GM19463 (cell line): ENCODE results near the gene MYO1E.
"Not testable (repeated sequence)": the region's sequence is repeated elsewhere in the genome, so short reads cannot be mapped to it uniquely, and the experiment has no call there.

Experiments used
- ATAC-seq: cut with Tn5 transposase; IDR thresholded peaks from one replicate; pipeline ENCODE4 v1.9.1; 2021; ENCODE audit warnings: mild to moderate bottlenecking, moderate library complexity; ENCODE audit not compliant: unreplicated experiment

Gene MYO1E

DNA sequence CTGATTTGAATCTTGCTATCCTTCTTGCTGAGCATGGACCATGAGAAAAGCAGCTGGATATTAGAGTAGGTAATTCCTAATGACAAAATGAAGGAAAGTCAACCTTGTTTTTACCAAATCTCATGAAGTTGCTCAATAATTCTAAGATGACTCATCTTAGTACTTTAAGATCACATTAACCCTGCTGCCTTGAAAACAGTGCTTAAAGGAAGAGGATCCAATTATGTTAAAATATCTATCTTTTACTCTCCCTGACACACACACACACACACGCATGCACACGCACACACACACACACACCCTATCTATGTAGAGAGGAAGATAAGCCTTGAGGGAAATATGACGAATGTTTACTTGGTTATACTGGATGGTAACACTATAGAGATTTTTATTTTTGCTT, 16.0 kb upstream of the MYO1E start:
- no peak for ATAC-seq

DNA sequence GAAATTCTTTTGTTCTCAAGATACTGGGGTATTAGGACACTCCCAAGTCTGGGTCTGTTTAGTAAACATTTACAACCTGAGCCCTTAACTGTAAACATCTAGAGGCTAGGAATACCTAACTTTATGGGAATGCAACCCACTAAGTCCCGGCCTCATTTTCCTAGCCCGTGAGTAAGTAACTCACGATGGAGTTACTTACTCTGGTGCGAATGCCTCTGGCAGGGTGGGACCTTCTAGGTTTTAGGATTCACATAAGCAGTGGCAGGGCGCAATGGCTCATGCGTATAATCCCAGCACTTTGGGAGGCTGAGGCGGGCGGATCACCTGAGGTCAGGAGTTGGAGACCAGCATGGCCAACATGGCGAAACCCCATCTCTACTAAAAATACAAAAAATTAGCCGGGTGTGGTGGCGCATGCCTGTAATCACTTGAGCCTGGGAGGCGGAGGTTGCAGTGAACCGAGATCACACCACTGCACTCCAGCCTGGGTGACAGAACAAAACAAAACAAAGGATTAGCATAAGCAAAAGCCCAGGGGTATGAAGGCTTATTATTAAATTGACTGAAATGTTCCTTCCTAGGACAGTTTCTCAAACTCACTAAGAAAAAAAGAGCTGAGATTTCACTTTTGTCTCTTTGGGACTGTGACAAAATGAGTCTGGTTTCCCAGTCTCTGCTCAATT, 14.7 kb upstream of the MYO1E start:
- ATAC-seq, result not testable (repeated sequence)

GRCh38 chr15:59385171-59385570, 12.5 kb upstream of the MYO1E start:
- ATAC-seq, result no peak

GRCh38 chr15:59384507-59384906, 11.8 kb upstream of the MYO1E start:
- ATAC-seq, result no peak

GRCh38 chr15:59380902-59381610, 8.4 kb upstream of the MYO1E start:
- no peak for ATAC-seq

DNA sequence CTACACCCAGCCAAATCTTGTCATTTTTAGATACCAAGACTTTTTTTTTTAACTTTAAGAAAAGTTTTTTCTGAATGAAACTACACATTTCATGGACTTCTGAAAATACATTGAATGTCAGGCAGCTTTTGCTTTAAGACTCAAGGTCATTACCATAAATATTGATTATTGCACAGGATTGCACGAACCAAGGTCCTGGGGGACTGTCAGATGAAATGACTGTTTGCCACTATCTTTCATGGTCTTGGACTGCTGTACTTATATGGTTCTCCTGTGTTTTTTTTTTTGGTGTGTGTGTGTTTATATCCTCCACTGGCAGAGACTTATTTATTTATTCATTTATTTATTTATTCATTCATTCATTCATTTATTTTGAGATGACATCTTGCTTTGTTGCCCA, 6.9 kb upstream of the MYO1E start:
- no peak for ATAC-seq

DNA sequence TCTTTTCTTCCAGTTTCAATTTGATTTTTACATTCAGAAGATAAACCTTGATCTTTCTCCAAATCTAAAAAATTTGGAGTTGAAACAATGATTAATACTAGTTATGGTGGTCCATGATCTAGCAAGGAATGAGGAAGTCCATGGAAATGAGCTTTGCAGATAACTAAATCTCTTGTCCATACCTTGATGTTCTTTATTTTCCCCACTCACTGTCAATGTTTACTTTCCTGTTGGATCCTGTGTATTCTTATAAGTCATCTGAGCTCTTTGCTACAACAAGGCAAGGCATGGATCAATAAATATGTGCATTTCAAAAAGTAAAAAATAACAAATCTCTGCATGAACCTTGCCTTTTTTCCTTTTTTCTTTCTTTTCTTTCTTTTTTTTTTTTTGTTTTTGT, 6.2 kb upstream of the MYO1E start:
- ATAC-seq, result no peak

DNA sequence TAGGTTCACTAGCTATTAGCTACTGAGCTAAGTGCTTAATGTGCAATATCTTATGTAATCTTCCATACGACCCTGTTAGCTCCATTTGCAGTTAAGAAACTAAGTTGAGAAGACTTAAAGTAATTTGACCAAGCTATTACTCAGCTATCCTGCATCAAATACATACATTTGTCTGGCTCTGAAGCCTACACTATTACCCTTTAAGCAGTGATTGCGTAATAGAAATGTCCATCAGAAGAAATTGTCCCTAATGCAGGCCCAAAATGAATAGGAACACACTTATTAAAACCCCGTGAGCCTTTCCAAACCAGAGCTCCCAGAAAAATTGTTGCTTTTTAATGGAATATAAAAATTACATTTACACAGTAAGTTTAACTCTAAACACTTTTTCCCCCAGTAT, 5.3 kb upstream of the MYO1E start:
- no peak for ATAC-seq

GRCh38 chr15:59376733-59377132, 4.1 kb upstream of the MYO1E start:
- ATAC-seq, result no peak

DNA sequence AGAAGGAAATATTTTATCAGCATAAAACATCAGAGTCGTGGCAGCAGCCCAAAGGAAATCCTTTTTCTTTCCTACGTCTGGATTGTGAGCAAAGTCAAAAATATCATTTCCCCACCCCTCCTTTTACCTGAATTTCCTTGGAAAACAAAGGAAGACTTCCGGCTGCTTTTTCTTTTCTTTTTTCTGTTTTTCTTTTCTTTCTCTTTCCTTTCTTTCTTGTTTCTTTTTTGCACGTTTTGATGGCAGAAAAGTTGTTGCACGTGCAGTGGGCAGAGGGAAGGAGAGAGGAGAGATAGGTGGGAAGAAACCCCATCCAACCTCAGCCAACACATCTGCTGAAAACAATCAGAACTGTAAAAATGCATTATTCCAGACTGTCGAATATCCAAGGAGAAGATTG, 544 bp upstream of the MYO1E start:
- no peak for ATAC-seq

GRCh38 chr15:59371458-59372351, 966 bp downstream of the MYO1E start:
- ATAC-seq, result peak; percentile 25

DNA sequence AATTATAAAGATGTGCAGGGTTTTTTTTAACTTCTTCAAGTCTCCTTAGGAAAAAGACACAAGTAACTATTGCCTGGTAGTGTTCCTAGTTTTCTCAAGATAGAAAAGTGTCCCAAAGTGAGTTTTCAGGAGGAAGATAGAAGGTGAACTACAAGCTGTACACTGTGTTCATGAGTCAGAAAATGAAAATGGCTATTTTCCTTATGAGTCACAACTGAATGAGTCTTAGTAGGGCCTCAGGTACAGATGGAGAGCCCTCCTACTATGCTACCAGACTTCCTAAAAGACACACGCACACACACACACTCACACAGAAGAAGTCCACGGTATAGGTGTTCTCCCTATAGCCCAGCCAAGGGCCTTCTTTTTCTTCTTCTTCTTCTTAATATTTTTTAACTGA, 3.1 kb downstream of the MYO1E start:
- ATAC-seq, result no peak

GRCh38 chr15:59367022-59367451, 5.6 kb downstream of the MYO1E start:
- no peak for ATAC-seq

GRCh38 chr15:59366333-59367021, 6.2 kb downstream of the MYO1E start:
- no peak for ATAC-seq

DNA sequence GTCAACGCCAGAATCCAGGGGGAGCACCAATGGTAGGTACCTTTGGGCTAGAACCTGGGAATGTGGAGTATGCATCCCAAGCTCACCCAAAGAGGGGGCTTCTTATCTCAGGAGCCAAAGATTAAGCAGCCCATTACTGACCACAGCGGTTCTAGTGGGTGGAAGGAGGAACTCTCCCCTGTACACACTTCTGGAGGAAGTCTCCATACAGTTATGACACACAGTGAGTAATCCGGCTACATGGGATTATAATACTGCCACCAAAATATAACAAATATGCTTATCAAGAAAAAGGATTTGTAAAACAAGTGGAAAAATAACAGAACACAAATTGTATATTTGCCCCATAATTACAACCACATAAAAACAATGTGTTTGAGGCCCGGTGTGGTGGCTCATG, 8.4 kb downstream of the MYO1E start:
- ATAC-seq, result no peak

GRCh38 chr15:59362331-59362730, 10.3 kb downstream of the MYO1E start:
- ATAC-seq, result no peak

DNA sequence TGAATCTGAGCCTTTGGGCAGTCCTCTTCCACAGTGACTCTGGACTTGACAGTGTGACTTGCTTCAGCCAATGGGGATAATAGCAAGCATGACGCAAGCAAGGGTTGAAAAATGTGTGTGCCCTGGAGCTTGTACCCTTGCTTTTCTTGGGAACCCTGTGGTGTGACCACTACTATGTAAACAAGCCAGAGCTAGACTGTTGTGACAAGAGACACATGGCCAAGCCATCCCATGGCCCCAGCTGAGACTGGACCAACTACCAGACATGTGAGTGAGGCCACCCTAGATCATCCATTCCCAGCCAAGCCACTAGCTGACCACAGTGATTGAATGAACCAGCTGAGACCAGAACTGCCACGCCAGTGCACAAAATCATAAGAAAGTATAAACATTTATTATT, 11.8 kb downstream of the MYO1E start:
- ATAC-seq, result no peak

- ATAC-seq, result no peak
Observed at GRCh38 chr15:59360305-59360704, 12.4 kb downstream of the MYO1E start.

DNA sequence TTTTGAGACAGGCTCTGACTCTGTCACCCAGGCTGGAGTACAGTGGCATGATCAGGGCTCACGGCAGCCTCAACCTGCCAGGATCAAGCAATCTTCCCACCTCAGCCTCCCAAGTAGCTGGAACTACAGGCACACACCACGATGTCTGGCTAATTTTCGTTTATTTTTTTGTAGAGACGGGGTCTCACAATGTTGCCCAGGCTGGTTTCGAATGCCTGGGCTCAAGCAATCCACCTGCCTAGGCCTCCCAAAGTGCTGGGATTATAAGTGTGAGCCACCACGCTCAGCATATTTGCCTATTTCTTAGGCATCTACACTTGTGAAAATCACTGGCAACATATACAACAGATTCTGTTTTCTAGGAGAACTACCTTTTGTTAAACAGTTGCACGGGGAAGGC, 16.9 kb downstream of the MYO1E start:
- no peak for ATAC-seq

DNA sequence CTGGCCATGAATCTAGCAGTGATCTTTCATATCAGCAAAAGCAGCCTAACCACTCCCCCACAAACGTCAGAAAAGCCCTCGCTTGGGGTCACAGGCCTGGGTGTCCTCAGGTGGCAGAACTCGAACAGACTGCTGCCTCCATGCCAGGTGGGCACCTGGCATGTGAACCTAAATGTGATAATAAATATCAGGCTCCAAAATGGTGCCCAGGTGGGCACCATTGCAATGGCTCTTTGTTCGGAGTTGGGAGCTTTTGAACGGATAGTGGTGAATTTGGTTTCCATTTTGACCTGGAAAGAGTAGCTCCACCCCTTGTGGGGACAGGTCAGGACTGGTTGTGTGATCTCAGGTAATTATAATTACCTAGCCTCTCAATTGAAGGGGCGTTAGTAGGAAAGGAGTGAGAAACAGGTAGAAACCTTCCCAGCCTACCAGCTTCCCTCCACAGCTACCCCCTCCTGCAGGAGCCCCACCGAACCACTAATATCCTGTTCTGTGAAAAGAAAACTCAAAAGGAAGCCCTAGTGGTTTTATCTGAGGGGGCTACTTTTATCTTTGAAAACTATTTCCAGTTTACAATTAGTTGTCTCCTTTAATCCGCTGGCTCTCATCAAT, 18.1 kb downstream of the MYO1E start:
- no peak for ATAC-seq

DNA sequence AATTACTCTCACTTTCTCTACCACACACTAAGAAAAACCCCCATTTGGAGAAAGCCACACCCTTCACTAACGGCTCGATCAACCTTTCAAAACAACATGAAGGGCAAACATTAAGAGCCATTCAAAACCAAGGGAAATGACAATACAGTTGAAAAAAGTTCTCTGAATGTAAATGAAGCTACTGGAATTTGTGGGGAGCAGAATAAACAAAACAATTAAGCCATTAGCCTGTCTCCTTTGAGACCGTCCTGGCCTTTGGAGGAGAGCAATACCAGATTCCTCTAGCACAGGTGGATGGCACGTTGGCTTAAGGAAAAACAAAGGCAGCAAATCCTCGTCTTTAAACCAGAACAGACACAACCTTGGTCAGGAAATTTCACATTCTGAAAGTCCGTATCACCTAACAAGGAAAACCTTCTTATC, 18.7 kb downstream of the MYO1E start:
- no peak for ATAC-seq
